ENCODE results near the gene AFP. TPM values are rescaled to one million over a fixed set of nuclear protein-coding genes. Genes with fewer than 3 reads are reported as not detected.

AFP gene
- polyA plus RNA-seq, 1 donor from 2014 or later, result not detected

DNA sequence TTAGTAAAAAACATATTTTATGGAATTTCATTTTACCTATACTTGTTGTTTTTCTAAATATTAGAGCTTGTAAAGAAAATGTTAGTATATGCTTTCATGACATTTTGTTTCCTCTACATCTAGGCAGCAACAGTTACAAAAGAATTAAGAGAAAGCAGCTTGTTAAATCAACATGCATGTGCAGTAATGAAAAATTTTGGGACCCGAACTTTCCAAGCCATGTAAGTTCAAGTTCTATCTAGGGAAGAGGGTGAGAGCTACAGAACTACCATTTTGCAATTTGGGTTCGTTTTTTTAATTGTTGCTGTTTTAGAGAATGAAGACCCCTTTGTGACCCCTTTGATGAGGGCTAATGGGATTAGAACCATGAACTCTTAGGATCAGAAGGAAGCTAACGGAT is 7.2 kb downstream of the AFP start:
- H4K20me1 ChIP-seq (ENCODE audit: insufficient read depth), result no peaks in the 10 kb centered on the region
- H3K27ac ChIP-seq (ENCODE audit: low read length), result no peak overlapping the region
- no peaks in the 10 kb centered on the region for H3K36me3 ChIP-seq (ENCODE audit: insufficient read depth, low read length)
- no peaks in the 10 kb centered on the region for H3F3A ChIP-seq (ENCODE audit: insufficient read depth, low read length, poor library complexity, severe bottlenecking)
- no peak overlapping the region for H2AFZ ChIP-seq (ENCODE audit: low read depth, low read length)
- no peak overlapping the region for H3K4me2 ChIP-seq (ENCODE audit: low read length)
- no peak overlapping the region for H3K9ac ChIP-seq (ENCODE audit: low read length)
- H3K9me2 ChIP-seq (ENCODE audit: insufficient read depth, low read length), result no peaks in the 10 kb centered on the region
- H3K79me2 ChIP-seq (replicated peaks; ENCODE audit: insufficient read depth, low read length), result no peaks in the 10 kb centered on the region
- H3K9me3 ChIP-seq (ENCODE audit: low read length), result no peaks in the 10 kb centered on the region
- H3K27me3 ChIP-seq (ENCODE audit: insufficient read depth, low read depth, low read length), result peaks cover 6% of the 10 kb centered on the region
- H3K4me3 ChIP-seq (ENCODE audit: low read length), result no peak overlapping the region
- TF ChIP-seq POLR2AphosphoS5 (IDR thresholded peaks at IDR 0.05) (no peak), REST (IDR thresholded peaks at IDR 0.05; ENCODE audit: borderline replicate concordance) (no peak), EP300 (conservative IDR thresholded peaks at IDR 0.05; ENCODE audit: poor library complexity, severe bottlenecking) (no peak), RAD21 (conservative IDR thresholded peaks at IDR 0.05) (no peak), EZH2 (IDR thresholded peaks at IDR 0.05; ENCODE audit: borderline replicate concordance, insufficient read depth, low read length, poor library complexity, severe bottlenecking) (no peak), MXI1 (conservative IDR thresholded peaks at IDR 0.05; ENCODE audit: poor library complexity, severe bottlenecking) (no peak), TAF1 (IDR thresholded peaks at IDR 0.05; ENCODE audit: low read depth) (no peak), SMC3 (conservative IDR thresholded peaks at IDR 0.05; ENCODE audit: poor library complexity) (no peak)
- TF ChIP-seq, protein P1, sequence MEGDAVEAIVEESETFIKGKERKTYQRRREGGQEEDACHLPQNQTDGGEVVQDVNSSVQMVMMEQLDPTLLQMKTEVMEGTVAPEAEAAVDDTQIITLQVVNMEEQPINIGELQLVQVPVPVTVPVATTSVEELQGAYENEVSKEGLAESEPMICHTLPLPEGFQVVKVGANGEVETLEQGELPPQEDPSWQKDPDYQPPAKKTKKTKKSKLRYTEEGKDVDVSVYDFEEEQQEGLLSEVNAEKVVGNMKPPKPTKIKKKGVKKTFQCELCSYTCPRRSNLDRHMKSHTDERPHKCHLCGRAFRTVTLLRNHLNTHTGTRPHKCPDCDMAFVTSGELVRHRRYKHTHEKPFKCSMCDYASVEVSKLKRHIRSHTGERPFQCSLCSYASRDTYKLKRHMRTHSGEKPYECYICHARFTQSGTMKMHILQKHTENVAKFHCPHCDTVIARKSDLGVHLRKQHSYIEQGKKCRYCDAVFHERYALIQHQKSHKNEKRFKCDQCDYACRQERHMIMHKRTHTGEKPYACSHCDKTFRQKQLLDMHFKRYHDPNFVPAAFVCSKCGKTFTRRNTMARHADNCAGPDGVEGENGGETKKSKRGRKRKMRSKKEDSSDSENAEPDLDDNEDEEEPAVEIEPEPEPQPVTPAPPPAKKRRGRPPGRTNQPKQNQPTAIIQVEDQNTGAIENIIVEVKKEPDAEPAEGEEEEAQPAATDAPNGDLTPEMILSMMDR (IDR thresholded peaks at IDR 0.05; ENCODE audit: poor library complexity, severe bottlenecking), result no peak

DNA sequence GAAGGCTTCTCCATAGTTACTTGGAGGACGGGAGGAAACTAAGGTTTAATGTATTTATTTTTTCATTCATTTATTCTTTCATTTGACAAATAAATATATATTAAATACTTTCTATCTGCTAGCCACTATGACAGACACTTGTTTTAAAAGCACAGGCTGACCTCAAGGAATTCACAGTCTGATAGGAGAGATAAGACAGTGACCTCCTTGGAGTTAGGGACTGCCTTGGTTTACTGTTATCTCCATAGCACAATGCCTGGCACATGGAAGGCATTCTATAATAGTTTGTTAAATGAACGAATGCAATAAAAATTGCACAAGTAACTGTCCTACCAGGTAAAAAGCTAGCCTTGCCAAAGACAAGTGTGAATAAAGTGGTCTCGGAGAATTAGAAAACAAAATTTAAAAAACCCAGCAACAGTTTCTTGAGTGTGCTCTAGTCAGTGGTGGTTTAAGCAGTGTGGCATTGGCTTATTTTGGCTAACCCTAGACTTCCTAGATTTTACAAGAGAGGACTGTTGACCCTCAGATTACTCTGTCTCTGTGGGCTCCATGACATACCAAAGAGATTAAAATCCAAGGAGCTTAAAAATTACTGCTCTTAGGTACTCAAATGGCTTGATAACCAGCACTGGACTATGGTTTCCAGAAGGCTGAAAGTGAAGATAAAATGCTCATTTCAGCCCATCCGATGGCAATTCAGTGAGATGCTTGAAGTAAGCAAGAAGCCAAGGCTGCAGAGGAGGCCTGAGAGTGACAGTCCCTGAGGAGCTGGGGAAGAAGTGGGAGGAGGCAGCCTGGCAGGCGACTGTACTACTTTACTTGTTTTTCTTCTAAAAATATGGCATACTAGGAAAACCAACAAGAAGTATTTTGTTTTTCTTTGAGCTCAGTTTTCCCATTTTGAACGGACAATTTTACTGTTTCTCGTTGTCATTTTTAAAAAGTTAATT is 9.6 kb downstream of the AFP start:
- Histone ChIP-seq H4K20me1 (ENCODE audit: insufficient read depth) (no peaks in the 10 kb centered on the region), H2AFZ (ENCODE audit: low read depth, low read length) (no peak overlapping the region), H3K9me3 (ENCODE audit: low read length) (no peaks in the 10 kb centered on the region), H3K9ac (ENCODE audit: low read length) (no peak overlapping the region), H3K79me2 (replicated peaks; ENCODE audit: insufficient read depth, low read length) (no peaks in the 10 kb centered on the region), H3K27ac (ENCODE audit: low read length) (no peak overlapping the region), H3K4me2 (ENCODE audit: low read length) (no peak overlapping the region), H3K4me3 (ENCODE audit: low read length) (no peak overlapping the region), H3F3A (ENCODE audit: insufficient read depth, low read length, poor library complexity, severe bottlenecking) (no peaks in the 10 kb centered on the region), H3K36me3 (ENCODE audit: insufficient read depth, low read length) (no peaks in the 10 kb centered on the region), H3K9me2 (ENCODE audit: insufficient read depth, low read length) (no peaks in the 10 kb centered on the region), H3K27me3 (ENCODE audit: insufficient read depth, low read depth, low read length) (peaks cover 17% of the 10 kb centered on the region)
- TF ChIP-seq SMC3 (conservative IDR thresholded peaks at IDR 0.05; ENCODE audit: poor library complexity) (no peak), RAD21 (conservative IDR thresholded peaks at IDR 0.05) (no peak)
- TF ChIP-seq, protein P1 (IDR thresholded peaks at IDR 0.05; ENCODE audit: poor library complexity, severe bottlenecking), result no peak

All from neural cell (in vitro differentiated cells).